Hematopoietic multipotent progenitor cell treated with erythropoietin and hydrocortisone succinate and interleukin-3 and kit ligand, for 8 days (in vitro differentiated cells): ENCODE measurements around the gene CLEC4F.
"Not testable (repeated sequence)": the region's sequence is repeated elsewhere in the genome, so short reads cannot be mapped to it uniquely, and the experiment has no call there.

Source experiments
- DNase-seq: peaks from one replicate; pipeline ENCODE4 v3.0.0-alpha.2; 2015

The CLEC4F gene

GRCh38 chr2:70826696-70827350, 6.4 kb upstream of the CLEC4F start:
- DNase-seq = no peak

- no peak for DNase-seq
Measured at GRCh38 chr2:70823249-70823648, 2.9 kb upstream of the CLEC4F start.

- peak; percentile 24 for DNase-seq
Measured at GRCh38 chr2:70822843-70823242, 2.4 kb upstream of the CLEC4F start.

GRCh38 chr2:70817284-70817954, 3.0 kb downstream of the CLEC4F start:
- no peak for DNase-seq

GRCh38 chr2:70816726-70817125, 3.7 kb downstream of the CLEC4F start:
- DNase-seq = no peak

- DNase-seq = no peak
Measured at GRCh38 chr2:70808983-70809958, 11.1 kb downstream of the CLEC4F start.

- no peak for DNase-seq
Measured at GRCh38 chr2:70807828-70808118, 12.6 kb downstream of the CLEC4F start.

GRCh38 chr2:70807102-70807827, 13.1 kb downstream of the CLEC4F start:
- DNase-seq = no peak

GRCh38 chr2:70806620-70807019, 13.8 kb downstream of the CLEC4F start:
- DNase-seq = no peak

GRCh38 chr2:70806013-70806412, 14.4 kb downstream of the CLEC4F start:
- no peak for DNase-seq

- DNase-seq = no peak
Measured at GRCh38 chr2:70801607-70802263, 18.7 kb downstream of the CLEC4F start.

- DNase-seq = no peak
Measured at GRCh38 chr2:70799706-70800105, 20.7 kb downstream of the CLEC4F start.

GRCh38 chr2:70797996-70798395, 22.4 kb downstream of the CLEC4F start:
- not testable (repeated sequence) for DNase-seq

- DNase-seq = no peak
Measured at GRCh38 chr2:70797506-70797905, 22.9 kb downstream of the CLEC4F start.

GRCh38 chr2:70796262-70796661, 24.1 kb downstream of the CLEC4F start:
- DNase-seq = no peak

- no peak for DNase-seq
Measured at GRCh38 chr2:70795164-70795995, 25.0 kb downstream of the CLEC4F start.

GRCh38 chr2:70793450-70793849, 26.9 kb downstream of the CLEC4F start:
- no peak for DNase-seq

- no peak for DNase-seq
Measured at GRCh38 chr2:70790136-70790828, 30.1 kb downstream of the CLEC4F start, which contains the start of gene FIGLA. Gene FIGLA, minus strand, starts transcription at chr2:70790643. Its CDS starts 5 bp downstream, at chr2:70790638.

GRCh38 chr2:70789304-70790135, 30.9 kb downstream of the CLEC4F start:
- DNase-seq = peak; percentile 72
